IPS DF 4.7 (cell line): ENCODE results near the gene SAT2.

Source experiments
- DNase-seq: peaks from one replicate; pipeline ENCODE4 v3.0.0-alpha.2; 2013; ENCODE audit warnings: low spot score; ENCODE audit errors: extremely low read depth

The SAT2 gene

GRCh38 chr17:7576432-7576937 is 51.1 kb downstream of the SAT2 start:
- DNase-seq: no peak
